PFSK-1 (cell line): Measurements from ENCODE around the gene NPM3.

Experiments used
- POLR2AphosphoS5 ChIP-seq: IDR thresholded peaks from 2 replicates; pipeline ENCODE4 v1.6.1; 2012; ENCODE audit warnings: low read depth, mild to moderate bottlenecking, control low read depth, low read length, moderate library complexity
- TAF1 ChIP-seq: IDR thresholded peaks from 2 replicates; pipeline ENCODE4 v1.6.1; 2012; ENCODE audit warnings: low read length, control low read depth, borderline replicate concordance; ENCODE audit not compliant: insufficient read depth
- TF ChIP-seq, protein P1 (sequence below), 2 experiments: IDR thresholded peaks; 2 replicates each; pipeline versions ENCODE4 v1.6.1 to v1.8.0; 2011 to 2012; ENCODE audit warnings: low read depth in 2 of 2, low read length in 2 of 2, control low read depth in 1 of 2, inconsistent platforms in 1 of 2, mild to moderate bottlenecking in 1 of 2, moderate library complexity in 1 of 2; ENCODE audit not compliant: insufficient read depth in 1 of 2

DNA sequence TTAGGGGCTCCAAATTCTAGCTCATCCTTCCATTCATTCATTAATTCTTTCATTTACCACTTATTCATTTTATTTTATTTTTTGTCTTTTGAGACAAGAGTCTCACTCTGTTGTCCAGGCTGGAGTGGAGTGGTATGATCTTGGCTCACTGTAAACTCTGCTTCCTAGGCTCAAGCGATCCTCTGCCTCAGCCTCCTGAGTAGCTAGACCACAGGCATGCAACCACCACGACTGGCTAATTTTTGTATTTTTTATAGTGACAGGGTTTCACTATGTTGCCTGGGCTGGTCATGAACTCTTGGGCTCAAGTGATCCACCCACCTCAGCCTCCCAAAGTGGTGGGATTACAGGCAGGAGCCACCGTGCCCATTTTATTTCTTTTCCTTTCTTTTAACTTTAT, 39.0 kb downstream of the NPM3 start:
- TF ChIP-seq POLR2AphosphoS5 (no peak), TAF1 (no peak)
- TF ChIP-seq, protein P1, sequence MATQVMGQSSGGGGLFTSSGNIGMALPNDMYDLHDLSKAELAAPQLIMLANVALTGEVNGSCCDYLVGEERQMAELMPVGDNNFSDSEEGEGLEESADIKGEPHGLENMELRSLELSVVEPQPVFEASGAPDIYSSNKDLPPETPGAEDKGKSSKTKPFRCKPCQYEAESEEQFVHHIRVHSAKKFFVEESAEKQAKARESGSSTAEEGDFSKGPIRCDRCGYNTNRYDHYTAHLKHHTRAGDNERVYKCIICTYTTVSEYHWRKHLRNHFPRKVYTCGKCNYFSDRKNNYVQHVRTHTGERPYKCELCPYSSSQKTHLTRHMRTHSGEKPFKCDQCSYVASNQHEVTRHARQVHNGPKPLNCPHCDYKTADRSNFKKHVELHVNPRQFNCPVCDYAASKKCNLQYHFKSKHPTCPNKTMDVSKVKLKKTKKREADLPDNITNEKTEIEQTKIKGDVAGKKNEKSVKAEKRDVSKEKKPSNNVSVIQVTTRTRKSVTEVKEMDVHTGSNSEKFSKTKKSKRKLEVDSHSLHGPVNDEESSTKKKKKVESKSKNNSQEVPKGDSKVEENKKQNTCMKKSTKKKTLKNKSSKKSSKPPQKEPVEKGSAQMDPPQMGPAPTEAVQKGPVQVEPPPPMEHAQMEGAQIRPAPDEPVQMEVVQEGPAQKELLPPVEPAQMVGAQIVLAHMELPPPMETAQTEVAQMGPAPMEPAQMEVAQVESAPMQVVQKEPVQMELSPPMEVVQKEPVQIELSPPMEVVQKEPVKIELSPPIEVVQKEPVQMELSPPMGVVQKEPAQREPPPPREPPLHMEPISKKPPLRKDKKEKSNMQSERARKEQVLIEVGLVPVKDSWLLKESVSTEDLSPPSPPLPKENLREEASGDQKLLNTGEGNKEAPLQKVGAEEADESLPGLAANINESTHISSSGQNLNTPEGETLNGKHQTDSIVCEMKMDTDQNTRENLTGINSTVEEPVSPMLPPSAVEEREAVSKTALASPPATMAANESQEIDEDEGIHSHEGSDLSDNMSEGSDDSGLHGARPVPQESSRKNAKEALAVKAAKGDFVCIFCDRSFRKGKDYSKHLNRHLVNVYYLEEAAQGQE (IDR thresholded peaks at IDR 0.05; ENCODE audit: insufficient read depth in 1 of 2, low read depth in 2 of 2, low read length in 2 of 2) = no peak
